B cell (primary cell): ENCODE data around the gene RNF11.

ENCODE experiments used
- CTCF ChIP-seq: fragments of 200-600 bp; IDR thresholded peaks from one replicate; pipeline ENCODE4 v1.8.0; 2022; ENCODE audit warnings: antibody characterized with exemption, mild to moderate bottlenecking
- EZH2 ChIP-seq: IDR thresholded peaks from 2 replicates; pipeline ENCODE4 v1.6.1; 2012; ENCODE audit warnings: borderline replicate concordance, low read depth, mild to moderate bottlenecking, moderate library complexity, low read length; ENCODE audit not compliant: insufficient read depth, poor library complexity, severe bottlenecking

GRCh38 chr1:51255331-51255730, 19.3 kb downstream of the RNF11 start:
- TF ChIP-seq CTCF (no peak), EZH2 (no peak)
